Suppressor macrophage (primary cell): ENCODE data around the gene CELF5.
"Not testable (repeated sequence)": the region's sequence is repeated elsewhere in the genome, so short reads cannot be mapped to it uniquely, and the experiment has no call there.

Experiments
- DNase-seq, 4 experiments: peaks; one replicate each; pipeline ENCODE4 v3.0.0-alpha.2; 2020 to 2022

CELF5 gene

GRCh38 chr19:3325451-3325850 is 101.0 kb downstream of the CELF5 start:
- no peak for DNase-seq

GRCh38 chr19:3328743-3329142 is 104.3 kb downstream of the CELF5 start:
- DNase-seq, result no peak

- DNase-seq, result no peak
Observed at GRCh38 chr19:3330047-3330446, 105.6 kb downstream of the CELF5 start.

GRCh38 chr19:3332232-3332631 is 107.8 kb downstream of the CELF5 start:
- not testable (repeated sequence) for DNase-seq

- DNase-seq, result no peak
Observed at GRCh38 chr19:3333020-3333583, 108.6 kb downstream of the CELF5 start.

- DNase-seq, result no peak
Observed at GRCh38 chr19:3333662-3334061, 109.2 kb downstream of the CELF5 start.

- not testable (repeated sequence) for DNase-seq
Observed at GRCh38 chr19:3334749-3335430, 110.4 kb downstream of the CELF5 start.

GRCh38 chr19:3335431-3336350 is 111.2 kb downstream of the CELF5 start:
- no peak for DNase-seq

- DNase-seq, result no peak
Observed at GRCh38 chr19:3336351-3336679, 111.9 kb downstream of the CELF5 start.

GRCh38 chr19:3336680-3337523 is 112.4 kb downstream of the CELF5 start:
- DNase-seq, result no peak

- DNase-seq, result peak; percentile 35 to 68 (median 56)
Observed at GRCh38 chr19:3338541-3339181, 114.2 kb downstream of the CELF5 start.

- no peak for DNase-seq
Observed at GRCh38 chr19:3340340-3340739, 115.9 kb downstream of the CELF5 start.

- no peak for DNase-seq
Observed at GRCh38 chr19:3342246-3342645, 117.8 kb downstream of the CELF5 start.

GRCh38 chr19:3342962-3343361 is 118.5 kb downstream of the CELF5 start:
- DNase-seq, result not testable (repeated sequence)

- peak; percentile 91 to 96 (median 94) for DNase-seq
Observed at GRCh38 chr19:3343619-3344502, 119.4 kb downstream of the CELF5 start.

- DNase-seq, result no peak
Observed at GRCh38 chr19:3344608-3345598, 120.4 kb downstream of the CELF5 start.

GRCh38 chr19:3345850-3346460 is 121.5 kb downstream of the CELF5 start:
- DNase-seq, result no peak
